Transverse colon (tissue), 4 donors: ENCODE results near the gene ACKR4.

Experiments
- CTCF ChIP-seq, 5 experiments: fragments of 200-600 bp in 3 of 5; fragments of 450-650 bp in 2 of 5; sonication (generic) in 3 of 5; IDR thresholded peaks; 1 replicate in 2 of 5; 2 replicates in 3 of 5; pipeline ENCODE4 v1.5.1; 2016 to 2017; ENCODE audit warnings: antibody characterized with exemption in 5 of 5, inconsistent platforms in 3 of 5, mild to moderate bottlenecking in 2 of 5, moderate library complexity in 1 of 5
- POLR2A ChIP-seq: fragments of 450-650 bp; IDR thresholded peaks from one replicate; pipeline ENCODE4 v1.6.1; 2016; ENCODE audit warnings: antibody characterized with exemption, mild to moderate bottlenecking, moderate library complexity
- POLR2AphosphoS5 ChIP-seq, 3 donors: sonication (generic); formaldehyde crosslinking; IDR thresholded peaks; one replicate each; pipeline ENCODE4 v1.6.1; 2016; ENCODE audit warnings: antibody characterized with exemption in 3 of 3

GRCh38 chr3:132605374-132605792 is 8.3 kb downstream of the ACKR4 start:
- TF ChIP-seq CTCF (IDR thresholded peaks at IDR 0.05) (no peak), POLR2A (no peak), POLR2AphosphoS5 (IDR thresholded peaks at IDR 0.05) (no peak)
